Activated CD4-positive, alpha-beta T cell treated with anti-CD3 and anti-CD28 coated beads, Interleukin-2, amount 10 ng/mL, durations not matched to agents 7 days and 5 days (primary cell): Measurements from ENCODE around the gene EEFSEC. TPM values are rescaled to one million over a fixed set of nuclear protein-coding genes. Genes with fewer than 3 reads are reported as not detected.

Source experiments
- CTCF ChIA-PET: fragments of 350-600 bp; sonication (Branson Sonifier 250); formaldehyde crosslinking; loops from one replicate; lab custom pipeline; 2021; ENCODE audit warnings: antibody characterized with exemption; lab: Charles Lee
- POLR2A ChIA-PET: fragments of 350-600 bp; sonication (Branson Sonifier 250); formaldehyde crosslinking; loops from one replicate; lab custom pipeline; 2021; ENCODE audit warnings: antibody characterized with exemption; lab: Charles Lee
- DNase-seq: peaks from one replicate; pipeline ENCODE4 v3.0.0-alpha.2; 2020
- H3K27ac Mint-ChIP-seq: one replicate; pipeline ENCODE4 v1.8.0; 2021; ENCODE audit warnings: mild to moderate bottlenecking, moderate library complexity, mixed read lengths
- H3K27me3 Mint-ChIP-seq: one replicate; pipeline ENCODE4 v1.8.0; 2021; ENCODE audit warnings: mixed read lengths
- H3K36me3 Mint-ChIP-seq: one replicate; pipeline ENCODE4 v1.8.0; 2021; ENCODE audit warnings: low read depth, mixed read lengths
- H3K4me1 Mint-ChIP-seq: one replicate; pipeline ENCODE4 v1.8.0; 2021; ENCODE audit warnings: mixed read lengths
- H3K4me3 Mint-ChIP-seq: one replicate; pipeline ENCODE4 v1.8.0; 2021; ENCODE audit warnings: mild to moderate bottlenecking, moderate library complexity, mixed read lengths
- H3K9me3 Mint-ChIP-seq: one replicate; pipeline ENCODE4 v1.8.0; 2021; ENCODE audit warnings: mixed read lengths
- total RNA-seq, 2 experiments: library from RNA; stranded (reverse); gene quantifications; one replicate each; pipeline ENCODE4 v1.2.3, GENCODE V29; 2021

Gene EEFSEC
- total RNA-seq, 2 experiments from 2014 or later, result 16.6 to 17.1 TPM

DNA sequence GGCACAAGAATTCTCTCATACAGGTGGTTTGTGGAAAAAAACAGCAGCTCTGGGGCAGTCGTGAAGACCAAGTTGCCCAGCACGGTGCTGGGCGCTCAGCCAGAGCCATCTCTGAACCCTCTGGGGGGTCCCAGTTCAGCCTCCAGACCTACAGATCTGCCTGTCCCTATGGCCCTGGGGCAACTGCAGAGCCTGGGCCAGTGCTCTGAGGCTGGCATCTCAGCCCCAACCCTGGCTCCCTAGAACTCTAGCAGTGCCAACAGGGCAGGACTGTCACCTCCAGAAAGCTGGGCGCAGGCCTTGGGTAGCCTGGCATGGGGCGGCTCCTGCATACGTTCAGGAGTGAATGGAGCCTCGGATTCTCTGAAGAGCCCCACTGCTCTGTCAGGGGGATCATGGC, 268.7 kb downstream of the EEFSEC start:
- POLR2A ChIA-PET, result no interaction called here
- H3K9me3 Mint-ChIP-seq, result no peaks in the 10 kb centered on the region

DNA sequence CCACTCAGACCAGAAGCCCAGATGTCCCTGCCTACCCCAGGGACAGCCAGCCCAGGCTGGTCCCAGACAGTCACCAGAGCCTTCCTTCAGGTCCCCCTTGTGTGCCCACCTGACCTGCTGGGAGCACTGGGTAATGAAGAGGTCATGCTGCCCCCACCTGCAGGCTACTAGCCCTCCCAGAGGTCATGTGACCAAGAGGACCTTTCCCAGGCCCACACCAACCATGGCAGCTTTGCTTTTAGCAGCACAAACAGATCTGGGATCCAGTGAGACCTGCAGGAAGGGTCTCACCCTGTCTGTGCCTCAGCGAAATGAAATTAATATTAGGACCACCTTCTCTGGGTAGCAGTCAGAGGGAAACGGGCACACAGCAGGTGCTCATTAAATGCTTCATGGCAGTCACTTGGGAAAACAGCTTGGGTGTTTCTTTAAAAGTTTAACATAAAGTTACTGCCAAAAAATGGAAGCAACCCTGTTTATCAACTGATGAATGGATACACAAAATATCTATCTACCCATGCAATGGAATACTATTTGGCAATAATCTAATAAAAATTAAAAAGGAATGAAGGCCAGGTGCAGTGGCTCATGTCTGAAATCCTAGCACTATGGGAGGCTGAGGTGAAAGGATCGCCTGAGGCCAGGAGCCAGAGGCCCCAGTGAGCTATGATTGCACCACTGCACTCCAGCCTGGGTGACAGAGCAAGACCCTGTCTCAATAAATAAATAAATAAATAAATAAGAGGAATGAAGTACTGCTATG, 269.7 kb downstream of the EEFSEC start:
- peaks cover 3% of the 10 kb centered on the region for H3K27me3 Mint-ChIP-seq
- H3K4me1 Mint-ChIP-seq, result peaks cover 2% of the 10 kb centered on the region
- no peak overlapping the region for H3K4me3 Mint-ChIP-seq
- no peaks in the 10 kb centered on the region for H3K9me3 Mint-ChIP-seq
- ChIA-PET CTCF (no interaction called here), POLR2A (no interaction called here)
- H3K27ac Mint-ChIP-seq, result no peak overlapping the region
- H3K36me3 Mint-ChIP-seq, result no peaks in the 10 kb centered on the region
- no peak for DNase-seq

More for the DNA sequence above, 268.7 kb downstream of the EEFSEC start:
- no peak for DNase-seq
- Mint-ChIP-seq H3K27me3 (peaks cover under 1% of the 10 kb centered on the region), H3K36me3 (no peaks in the 10 kb centered on the region), H3K4me3 (no peak overlapping the region), H3K27ac (no peak overlapping the region), H3K4me1 (peaks cover under 1% of the 10 kb centered on the region)
- CTCF ChIA-PET, result no interaction called here

DNA sequence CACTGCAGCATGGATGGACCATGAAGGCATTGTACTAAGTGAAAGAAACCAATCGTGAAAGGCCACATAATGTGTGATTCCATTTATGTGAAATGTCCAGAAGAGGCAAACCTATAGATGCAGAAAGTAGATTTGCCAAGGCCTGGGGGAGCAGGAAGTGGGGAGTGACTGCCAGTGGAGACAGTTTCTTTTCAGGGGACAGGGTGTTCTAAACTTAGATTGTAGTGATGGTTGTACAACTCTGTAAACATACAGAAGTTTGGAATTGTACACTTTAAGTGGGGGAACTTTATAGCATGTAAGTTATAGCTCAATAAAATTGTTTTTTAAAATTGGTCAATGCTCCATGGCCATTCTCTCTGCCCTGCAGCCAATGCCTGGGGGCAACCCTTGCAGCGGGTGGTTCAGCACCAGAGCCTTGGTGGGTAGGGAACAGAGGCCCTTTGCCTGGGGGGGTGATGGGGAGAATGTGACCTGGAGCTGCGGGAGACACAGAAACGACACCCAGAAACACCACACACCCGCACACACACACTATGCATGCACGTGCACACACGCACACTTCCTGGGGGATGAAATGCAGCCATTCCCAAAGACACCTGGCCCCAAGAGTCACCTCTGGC, 270.4 kb downstream of the EEFSEC start:
- Mint-ChIP-seq H3K36me3 (no peaks in the 10 kb centered on the region), H3K27me3 (peaks cover 8% of the 10 kb centered on the region), H3K4me3 (no peak overlapping the region), H3K9me3 (no peaks in the 10 kb centered on the region), H3K4me1 (peaks cover 2% of the 10 kb centered on the region), H3K27ac (no peak overlapping the region)
- ChIA-PET CTCF (no interaction called here), POLR2A (no interaction called here)
- DNase-seq, result no peak

DNA sequence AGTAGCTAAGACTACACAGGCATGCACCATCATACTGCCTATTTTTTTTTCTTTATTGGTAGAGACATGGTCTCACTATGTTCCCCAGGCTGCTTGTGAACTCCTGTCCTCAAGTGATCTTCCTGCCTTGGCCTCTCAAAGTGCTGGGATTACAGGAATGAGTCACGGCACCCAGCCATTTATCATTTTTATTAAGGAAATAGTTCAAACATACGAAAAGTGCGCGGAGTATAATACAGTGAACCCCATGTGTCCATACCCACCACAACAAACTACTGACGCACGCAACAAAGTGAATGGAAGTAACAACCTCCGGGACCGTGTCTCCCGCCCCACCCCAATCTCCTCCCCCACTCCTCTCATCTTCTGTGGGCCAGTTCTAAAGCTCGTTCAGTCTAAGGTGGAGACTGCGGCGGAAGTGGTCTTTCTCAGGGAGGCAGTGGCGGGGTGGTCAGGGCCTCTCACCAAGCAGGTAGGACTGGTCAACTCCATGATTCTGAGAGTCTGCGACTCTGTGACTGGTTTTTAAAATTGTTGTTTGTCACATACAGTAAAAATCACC, 271.3 kb downstream of the EEFSEC start:
- Mint-ChIP-seq H3K4me3 (no peak overlapping the region), H3K4me1 (peaks cover 2% of the 10 kb centered on the region), H3K36me3 (no peaks in the 10 kb centered on the region), H3K27me3 (peaks cover 8% of the 10 kb centered on the region), H3K27ac (no peak overlapping the region), H3K9me3 (no peaks in the 10 kb centered on the region)
- POLR2A ChIA-PET, result no interaction called here
- CTCF ChIA-PET, result interaction anchor here (1.6 kb wide), 1 partner anchor 73 kb away, joined by 5 read pairs; no protein-coding TSS in a partner anchor
- no peak for DNase-seq

DNA sequence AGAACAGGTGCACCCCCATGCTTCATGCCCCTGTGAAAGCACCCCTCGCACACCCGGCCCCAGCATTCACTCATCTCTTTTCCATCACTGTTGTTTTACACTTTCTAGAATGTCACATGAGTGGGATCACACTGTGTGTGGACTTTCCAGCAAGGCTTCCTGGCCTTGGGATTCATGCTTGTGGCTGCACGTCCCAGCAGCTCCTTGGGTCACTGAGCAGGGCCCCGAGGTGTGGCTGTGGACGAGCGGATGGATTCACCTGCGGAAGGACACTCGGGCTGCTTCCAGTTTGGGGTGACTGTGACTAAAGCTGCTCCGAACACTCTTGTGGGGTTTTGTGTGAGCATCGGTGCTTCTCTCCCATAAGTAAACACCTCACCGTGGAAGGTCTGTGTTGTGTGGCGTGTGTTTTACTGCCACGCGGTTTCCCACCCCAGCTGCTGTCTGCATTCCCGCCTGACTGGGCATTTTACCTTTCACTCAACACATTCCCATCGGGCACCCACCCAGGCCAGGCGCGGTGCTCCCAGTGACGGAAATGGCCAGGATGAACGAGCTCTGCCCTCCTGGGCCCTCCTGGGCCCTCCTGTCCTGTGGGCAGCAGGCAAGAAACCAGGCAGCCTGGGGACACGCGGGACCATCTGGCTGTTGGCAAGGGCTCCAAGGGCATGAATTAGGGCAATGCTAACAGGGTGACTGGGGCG, 272.0 kb downstream of the EEFSEC start:
- no peak overlapping the region for H3K27ac Mint-ChIP-seq
- CTCF ChIA-PET, result interaction anchor here (0.7 to 1.9 kb wide), 14 partner anchors 12 to 336 kb away, joined by 3 to 9 read pairs (median 3); partner anchors contain the start of gene GATA2
- no peak overlapping the region for H3K4me3 Mint-ChIP-seq
- POLR2A ChIA-PET, result no interaction called here
- no peaks in the 10 kb centered on the region for H3K9me3 Mint-ChIP-seq
- no peaks in the 10 kb centered on the region for H3K36me3 Mint-ChIP-seq
- no peak for DNase-seq
- H3K4me1 Mint-ChIP-seq, result peaks cover 2% of the 10 kb centered on the region
- peaks cover 11% of the 10 kb centered on the region for H3K27me3 Mint-ChIP-seq

DNA sequence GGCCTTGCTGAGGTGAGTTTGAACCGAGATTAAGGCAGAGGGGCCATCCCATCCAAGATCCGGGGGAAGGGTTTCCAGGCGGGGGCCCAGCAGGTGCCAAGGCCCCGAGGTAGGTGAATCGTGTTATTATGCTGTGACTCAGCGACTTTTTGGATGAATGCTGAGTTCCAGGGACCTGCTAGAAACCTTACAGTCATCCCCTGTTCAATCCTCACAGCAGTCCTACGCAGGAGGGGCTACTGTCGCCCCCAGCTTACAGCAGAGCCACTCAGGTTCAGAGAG, 272.5 kb downstream of the EEFSEC start:
- Mint-ChIP-seq H3K27ac (no peak overlapping the region), H3K4me3 (no peak overlapping the region), H3K36me3 (no peaks in the 10 kb centered on the region), H3K27me3 (peaks cover 14% of the 10 kb centered on the region), H3K4me1 (peaks cover 2% of the 10 kb centered on the region), H3K9me3 (no peaks in the 10 kb centered on the region)
- no peak for DNase-seq
- CTCF ChIA-PET, result interaction anchor here (0.7 to 1.9 kb wide), 14 partner anchors 11 to 337 kb away, joined by 3 to 9 read pairs (median 3); partner anchors contain the start of gene GATA2
- POLR2A ChIA-PET, result no interaction called here

DNA sequence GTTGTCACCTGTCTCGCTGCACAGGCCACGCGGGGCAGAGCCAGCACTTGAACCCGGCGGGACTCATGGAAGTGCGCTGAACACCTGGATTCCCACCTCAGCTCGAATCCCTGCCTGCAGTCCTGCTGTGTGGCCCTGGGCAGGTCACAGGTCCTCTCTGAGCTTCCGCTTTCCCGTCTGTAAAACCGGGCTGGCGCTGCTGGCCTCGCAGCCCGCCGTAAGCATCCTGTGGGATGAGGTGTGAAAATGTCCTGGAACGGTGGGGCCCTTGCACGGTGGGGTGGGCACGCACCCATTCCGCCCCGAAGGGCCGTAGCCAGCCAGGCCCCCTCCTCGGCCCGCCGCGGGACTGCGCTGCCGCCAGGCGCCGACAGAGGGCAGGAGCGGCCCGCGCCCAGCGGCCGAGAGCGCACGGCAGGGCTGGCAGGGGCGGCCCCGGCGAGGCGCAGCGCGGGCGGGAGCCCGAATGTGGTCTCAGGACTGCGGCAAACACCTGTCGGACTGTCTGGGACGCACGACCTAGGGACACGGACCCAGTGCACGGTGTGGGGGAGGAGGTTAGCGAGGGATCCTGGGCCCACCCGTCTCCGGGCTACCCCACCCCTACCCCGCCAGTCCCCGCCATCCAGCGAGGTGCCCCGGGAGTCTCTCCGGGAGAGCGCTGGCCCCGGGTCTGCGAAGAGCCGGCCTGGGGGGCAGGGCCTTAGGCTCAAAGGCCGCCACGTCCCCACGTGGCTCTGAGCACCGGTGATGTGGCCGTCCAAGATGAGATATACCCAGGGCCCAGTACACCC, 273.0 kb downstream of the EEFSEC start:
- Mint-ChIP-seq H3K4me3 (no peak overlapping the region), H3K4me1 (peaks cover 2% of the 10 kb centered on the region), H3K27ac (no peak overlapping the region), H3K9me3 (no peaks in the 10 kb centered on the region), H3K27me3 (peaks cover 20% of the 10 kb centered on the region), H3K36me3 (no peaks in the 10 kb centered on the region)
- peak; percentile 44 for DNase-seq
- CTCF ChIA-PET, result interaction anchor here (0.7 to 1.9 kb wide), 18 partner anchors 11 to 337 kb away, joined by 3 to 9 read pairs (median 3); partner anchors contain the start of gene GATA2
- POLR2A ChIA-PET, result no interaction called here

DNA sequence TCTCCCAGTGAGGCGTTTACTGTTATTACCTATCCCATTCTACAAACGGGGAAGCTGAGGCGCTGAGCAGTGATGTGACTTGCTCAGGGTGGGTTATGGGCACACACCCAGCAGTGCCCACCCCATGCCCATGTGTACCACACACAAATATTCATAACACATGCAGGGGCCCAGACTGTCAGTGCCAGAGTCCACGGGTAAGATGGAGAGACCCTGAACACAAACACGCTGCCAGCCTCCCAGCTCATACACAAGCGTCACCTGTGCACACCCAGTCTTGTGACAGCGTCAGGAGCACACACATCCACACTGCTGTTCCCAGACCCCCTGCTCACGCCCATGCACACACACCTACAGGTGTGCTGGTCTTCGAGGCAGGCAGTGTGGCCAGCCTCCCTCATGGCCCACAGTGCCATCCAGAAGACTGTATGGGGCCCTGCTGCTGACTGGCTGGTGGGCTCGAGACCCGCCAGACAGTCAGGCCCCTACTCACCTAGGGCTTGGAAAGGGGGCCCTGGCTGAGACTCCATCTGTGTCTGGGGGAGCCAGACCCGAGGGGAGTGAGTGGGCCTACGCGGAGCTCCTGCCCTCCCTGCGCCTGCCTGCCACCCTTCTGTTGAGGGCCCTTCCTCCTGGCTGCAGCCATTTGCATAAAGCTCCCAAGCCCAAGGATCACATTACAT, 274.0 kb downstream of the EEFSEC start:
- ChIA-PET CTCF (interaction anchor here (0.6 to 1.9 kb wide), 9 partner anchors 34 to 794 kb away, joined by 3 to 9 read pairs (median 4); partner anchors contain the start of gene GATA2), POLR2A (no interaction called here)
- peaks cover 30% of the 10 kb centered on the region for H3K27me3 Mint-ChIP-seq
- DNase-seq, result no peak
- no peaks in the 10 kb centered on the region for H3K9me3 Mint-ChIP-seq
- no peaks in the 10 kb centered on the region for H3K36me3 Mint-ChIP-seq
- no peak overlapping the region for H3K27ac Mint-ChIP-seq
- no peak overlapping the region for H3K4me3 Mint-ChIP-seq
- peaks cover 9% of the 10 kb centered on the region for H3K4me1 Mint-ChIP-seq

DNA sequence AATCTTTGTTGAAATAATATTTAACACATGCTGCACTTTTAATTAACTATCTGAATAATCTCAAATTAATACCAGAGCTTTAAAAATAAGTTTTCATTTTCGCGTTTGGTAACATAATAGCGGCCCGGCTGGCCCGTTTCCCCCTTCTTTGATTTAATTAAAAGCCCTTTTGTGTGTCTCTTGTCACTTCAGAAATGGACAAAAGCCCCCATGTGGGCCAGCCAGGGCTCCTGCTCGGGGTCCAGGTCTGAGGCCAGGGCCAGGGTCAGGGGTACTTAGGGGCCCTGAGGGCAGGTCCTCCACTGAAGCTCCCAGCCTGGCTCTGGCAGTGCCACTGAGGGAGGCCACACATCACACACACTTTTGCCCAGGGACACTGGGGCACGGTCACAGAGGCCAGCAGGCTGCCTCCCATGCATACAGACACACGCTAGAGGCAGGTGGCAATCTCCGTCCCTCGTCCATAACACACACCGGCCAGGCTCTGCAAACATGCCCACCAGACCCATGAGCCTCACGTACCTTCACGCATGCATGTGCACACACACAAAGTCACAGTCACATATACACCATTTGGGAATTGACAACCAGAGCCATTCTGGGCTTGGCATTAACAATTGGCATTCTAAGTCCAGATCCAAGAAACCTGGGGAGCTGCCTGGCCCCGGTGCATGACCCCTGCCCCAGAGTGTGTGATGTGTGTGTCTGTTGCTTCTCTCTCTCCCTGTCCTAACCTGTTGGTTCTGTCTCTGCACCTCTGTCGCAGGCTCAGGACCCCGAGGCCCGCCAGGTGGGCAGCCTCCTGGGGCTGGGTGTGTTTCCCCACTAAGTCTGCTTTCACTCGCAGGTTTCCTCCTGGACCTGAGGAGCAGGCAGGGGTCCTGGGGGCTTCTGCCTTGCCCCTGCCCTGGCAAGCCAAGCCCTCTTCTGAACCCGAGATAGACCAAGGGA, 274.9 kb downstream of the EEFSEC start:
- no peak overlapping the region for H3K27ac Mint-ChIP-seq
- H3K9me3 Mint-ChIP-seq, result no peaks in the 10 kb centered on the region
- peaks cover 32% of the 10 kb centered on the region for H3K27me3 Mint-ChIP-seq
- H3K4me1 Mint-ChIP-seq, result peaks cover 11% of the 10 kb centered on the region
- DNase-seq, result no peak
- ChIA-PET CTCF (interaction anchor here (0.6 to 1.8 kb wide), 6 partner anchors 33 to 793 kb away, joined by 3 to 5 read pairs (median 4); no protein-coding TSS in a partner anchor), POLR2A (no interaction called here)
- no peaks in the 10 kb centered on the region for H3K36me3 Mint-ChIP-seq
- H3K4me3 Mint-ChIP-seq, result no peak overlapping the region

DNA sequence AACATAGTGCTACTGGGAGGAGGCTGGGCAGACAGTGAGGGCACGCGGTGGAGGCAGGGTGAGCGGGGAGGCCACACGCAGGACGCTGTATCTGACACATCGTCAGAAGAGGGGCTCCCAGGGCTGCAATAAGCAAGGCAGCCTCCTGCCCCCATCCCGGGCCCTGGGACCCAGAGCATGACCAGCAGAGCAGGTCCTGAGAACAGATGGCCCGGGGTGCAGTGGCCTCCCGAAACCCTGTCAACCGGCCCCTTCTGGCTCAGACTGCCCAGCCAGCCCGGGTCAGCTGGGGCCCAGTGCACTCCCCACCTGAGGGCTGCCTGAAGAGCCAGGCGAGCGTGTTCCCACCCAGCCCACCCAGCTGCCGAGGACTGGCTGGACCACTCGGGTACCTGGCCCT, 276.0 kb downstream of the EEFSEC start:
- H3K4me3 Mint-ChIP-seq, result no peak overlapping the region
- no peak overlapping the region for H3K27ac Mint-ChIP-seq
- no peak for DNase-seq
- H3K36me3 Mint-ChIP-seq, result no peaks in the 10 kb centered on the region
- no peaks in the 10 kb centered on the region for H3K9me3 Mint-ChIP-seq
- H3K4me1 Mint-ChIP-seq, result peaks cover 11% of the 10 kb centered on the region
- POLR2A ChIA-PET, result no interaction called here
- H3K27me3 Mint-ChIP-seq, result peaks cover 41% of the 10 kb centered on the region
- CTCF ChIA-PET, result no interaction called here

DNA sequence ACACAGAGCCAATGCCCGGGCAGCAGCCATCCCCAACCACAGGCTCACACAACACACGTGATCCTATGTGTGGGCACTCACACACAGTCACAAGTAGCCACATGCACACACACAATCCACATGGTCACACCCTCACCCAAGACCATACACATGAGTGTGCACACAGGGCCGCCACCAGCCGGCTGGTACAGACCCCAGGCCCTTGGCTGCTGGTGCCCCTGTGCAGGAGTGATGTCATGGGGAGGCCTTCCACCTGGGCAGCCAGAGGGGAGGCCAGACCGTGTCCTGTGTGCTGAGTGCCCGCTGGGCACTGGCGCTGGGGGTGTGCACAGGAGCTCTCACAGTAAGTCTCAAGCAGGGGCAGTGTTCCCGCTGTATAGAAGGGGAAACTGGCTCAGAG, 276.5 kb downstream of the EEFSEC start:
- CTCF ChIA-PET, result interaction anchor here (1.0 kb wide), 1 partner anchor 64 kb away, joined by 3 read pairs; no protein-coding TSS in a partner anchor
- H3K4me3 Mint-ChIP-seq, result no peak overlapping the region
- H3K27ac Mint-ChIP-seq, result no peak overlapping the region
- no peaks in the 10 kb centered on the region for H3K9me3 Mint-ChIP-seq
- POLR2A ChIA-PET, result no interaction called here
- peaks cover 11% of the 10 kb centered on the region for H3K4me1 Mint-ChIP-seq
- H3K27me3 Mint-ChIP-seq, result peaks cover 41% of the 10 kb centered on the region
- no peak for DNase-seq
- H3K36me3 Mint-ChIP-seq, result no peaks in the 10 kb centered on the region
